GM12878 (cell line): ENCODE results near the gene RER1.

Experiments
- CHD4 ChIP-seq: fragments of 200-600 bp; sonication (generic); IDR thresholded peaks from 2 replicates; pipeline ENCODE4 v1.6.1; 2016; ENCODE audit warnings: mild to moderate bottlenecking
- LARP7 ChIP-seq: fragments of 450-650 bp; IDR thresholded peaks from 2 replicates; pipeline ENCODE4 v1.6.1; 2017; ENCODE audit warnings: mild to moderate bottlenecking
- MXI1 ChIP-seq: fragments of 150-350 bp; IDR thresholded peaks from 2 replicates; pipeline ENCODE4 v1.6.1; 2011; ENCODE audit warnings: low read depth, mild to moderate bottlenecking, inconsistent platforms, low read length, improper control_type of control experiment
- MYC ChIP-seq: IDR thresholded peaks from 2 replicates; pipeline ENCODE4 v1.6.1; 2011; ENCODE audit warnings: mild to moderate bottlenecking, low read length, moderate library complexity, inconsistent platforms; ENCODE audit not compliant: insufficient read depth, insufficient replicate concordance, insufficient read length, severe bottlenecking
- RAD21 ChIP-seq: IDR thresholded peaks from 2 replicates; pipeline ENCODE4 v1.6.1; 2011; ENCODE audit warnings: mild to moderate bottlenecking, low read depth, low read length, moderate library complexity; ENCODE audit not compliant: insufficient read depth
- RCOR1 ChIP-seq: conservative IDR thresholded peaks from 2 replicates; pipeline ENCODE4 v1.6.1; 2012; ENCODE audit warnings: low read depth, low read length, improper control_type of control experiment
- USF1 ChIP-seq: IDR thresholded peaks from 2 replicates; pipeline ENCODE4 v1.6.1; 2011; ENCODE audit warnings: borderline replicate concordance, low read depth, mild to moderate bottlenecking, moderate library complexity, mixed read lengths, low read length; ENCODE audit not compliant: insufficient read depth; ENCODE audit errors: extremely low read length
- TF ChIP-seq, protein P1 (sequence below), 3 experiments: IDR thresholded peaks in 2 of 3; conservative IDR thresholded peaks in 1 of 3; 2 replicates each; pipeline ENCODE4 v1.5.1; 2011; ENCODE audit warnings: low read depth in 3 of 3, low read length in 3 of 3, mild to moderate bottlenecking in 3 of 3, control low read depth in 2 of 3, moderate library complexity in 2 of 3, inconsistent platforms in 1 of 3, mixed read lengths in 1 of 3; ENCODE audit not compliant: control insufficient read depth in 2 of 3, insufficient read depth in 1 of 3; ENCODE audit errors: extremely low read depth in 1 of 3

DNA sequence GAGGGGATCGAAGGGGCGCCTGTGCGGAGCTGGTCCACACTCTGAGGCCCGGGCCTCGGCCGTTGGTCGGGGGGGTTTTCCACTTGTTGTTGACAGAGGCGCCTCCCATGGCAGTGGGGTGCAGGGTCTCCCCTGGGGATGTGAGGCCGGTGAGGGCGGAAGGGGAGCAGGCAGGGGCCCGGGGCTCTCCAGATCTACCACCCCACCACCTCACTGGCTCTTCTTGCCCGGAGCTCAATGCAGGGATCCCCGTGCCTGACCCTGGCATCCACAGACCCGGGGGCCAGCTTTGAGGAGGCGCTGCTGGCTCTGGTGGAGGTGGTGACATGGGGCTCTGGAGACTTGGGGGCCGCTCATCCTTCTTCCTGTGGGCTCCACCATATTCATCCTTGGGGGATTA lies 27.8 kb downstream of the RER1 start:
- no peak for TF ChIP-seq RAD21
- no peak for TF ChIP-seq MYC
- no peak for TF ChIP-seq CHD4
- TF ChIP-seq, protein P1, sequence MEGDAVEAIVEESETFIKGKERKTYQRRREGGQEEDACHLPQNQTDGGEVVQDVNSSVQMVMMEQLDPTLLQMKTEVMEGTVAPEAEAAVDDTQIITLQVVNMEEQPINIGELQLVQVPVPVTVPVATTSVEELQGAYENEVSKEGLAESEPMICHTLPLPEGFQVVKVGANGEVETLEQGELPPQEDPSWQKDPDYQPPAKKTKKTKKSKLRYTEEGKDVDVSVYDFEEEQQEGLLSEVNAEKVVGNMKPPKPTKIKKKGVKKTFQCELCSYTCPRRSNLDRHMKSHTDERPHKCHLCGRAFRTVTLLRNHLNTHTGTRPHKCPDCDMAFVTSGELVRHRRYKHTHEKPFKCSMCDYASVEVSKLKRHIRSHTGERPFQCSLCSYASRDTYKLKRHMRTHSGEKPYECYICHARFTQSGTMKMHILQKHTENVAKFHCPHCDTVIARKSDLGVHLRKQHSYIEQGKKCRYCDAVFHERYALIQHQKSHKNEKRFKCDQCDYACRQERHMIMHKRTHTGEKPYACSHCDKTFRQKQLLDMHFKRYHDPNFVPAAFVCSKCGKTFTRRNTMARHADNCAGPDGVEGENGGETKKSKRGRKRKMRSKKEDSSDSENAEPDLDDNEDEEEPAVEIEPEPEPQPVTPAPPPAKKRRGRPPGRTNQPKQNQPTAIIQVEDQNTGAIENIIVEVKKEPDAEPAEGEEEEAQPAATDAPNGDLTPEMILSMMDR (IDR thresholded peaks at IDR 0.05 in 2 of 3, conservative IDR thresholded peaks at IDR 0.05 in 1 of 3; ENCODE audit: control insufficient read depth in 2 of 3, extremely low read depth in 1 of 3, insufficient read depth in 1 of 3, low read depth in 3 of 3, low read length in 3 of 3) = no peak
- TF ChIP-seq LARP7 = no peak
- no peak for TF ChIP-seq MXI1
- no peak for TF ChIP-seq USF1
- TF ChIP-seq RCOR1 = no peak
